ENCODE measurements around the gene ARHGEF16. TPM values are rescaled to one million over a fixed set of nuclear protein-coding genes. Genes with fewer than 3 reads are reported as not detected.

ARHGEF16 gene
- total and polyA plus RNA-seq, 2 experiments from 2014 or later: 24.8 to 36.2 TPM

DNA sequence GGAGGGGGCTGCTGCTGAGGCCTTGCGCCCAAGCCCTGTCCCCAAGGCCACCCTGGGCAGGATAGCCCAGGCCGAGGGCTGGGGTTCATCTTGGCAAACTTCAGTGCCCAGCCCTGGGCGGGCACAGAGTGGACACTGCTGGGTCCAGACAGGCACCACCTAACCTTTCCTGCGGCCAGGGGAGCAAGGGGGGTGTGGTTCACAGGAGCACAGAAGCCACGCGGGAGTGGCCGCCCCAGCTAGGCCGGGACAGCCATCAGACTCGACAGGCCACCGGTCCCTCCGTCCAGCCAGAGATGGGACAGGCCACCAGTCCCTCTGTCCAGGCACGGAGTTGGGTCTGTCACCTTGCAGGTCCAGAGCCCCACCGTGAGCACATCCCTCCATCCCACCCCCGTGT, 28.9 kb downstream of the ARHGEF16 start:
- WGBS (ENCODE audit: low lambda C conversion rate, missing lambda C conversion rate): 87% methylated on average over 9 of the region's 14 CpGs
- Histone ChIP-seq H3K4me1 (ENCODE audit: insufficient read depth) (no peaks in the 10 kb centered on the region), H3K27ac (no peak overlapping the region), H3K4me2 (no peak overlapping the region), H3K79me2 (no peaks in the 10 kb centered on the region), H3K9me2 (replicated peaks; ENCODE audit: insufficient read depth) (no peaks in the 10 kb centered on the region), H2AFZ (no peak overlapping the region), H3K36me3 (replicated peaks; ENCODE audit: insufficient read depth, low read depth) (no peaks in the 10 kb centered on the region), H4K20me1 (ENCODE audit: insufficient read depth, poor library complexity, severe bottlenecking) (no peaks in the 10 kb centered on the region), H3K9me3 (ENCODE audit: low read depth) (no peaks in the 10 kb centered on the region), H3K27me3 (no peaks in the 10 kb centered on the region), H3K4me3 (no peak overlapping the region)
- TF ChIP-seq EZH2phosphoT487 (IDR thresholded peaks at IDR 0.05; ENCODE audit: low read depth, severe bottlenecking, unreplicated experiment) (no peak), EZH2 (IDR thresholded peaks at IDR 0.05; ENCODE audit: borderline replicate concordance) (no peak), CTCF (IDR thresholded peaks at IDR 0.05; ENCODE audit: poor library complexity) (no peak)
- no peak for DNase-seq (ENCODE audit: low spot score)

- Histone ChIP-seq H3K27me3 (no peaks in the 10 kb centered on the region), H4K20me1 (ENCODE audit: insufficient read depth, poor library complexity, severe bottlenecking) (no peaks in the 10 kb centered on the region), H3K27ac (no peak overlapping the region), H3K4me3 (no peak overlapping the region), H3K79me2 (no peaks in the 10 kb centered on the region), H3K9me2 (replicated peaks; ENCODE audit: insufficient read depth) (no peaks in the 10 kb centered on the region), H3K9me3 (ENCODE audit: low read depth) (no peaks in the 10 kb centered on the region), H3K36me3 (replicated peaks; ENCODE audit: insufficient read depth, low read depth) (no peaks in the 10 kb centered on the region), H3K4me1 (ENCODE audit: insufficient read depth) (no peaks in the 10 kb centered on the region), H2AFZ (no peak overlapping the region), H3K4me2 (no peak overlapping the region)
- DNase-seq (ENCODE audit: low spot score): peak; percentile 68
- 68% methylated on average over 24 of the region's 31 CpGs for WGBS (ENCODE audit: low lambda C conversion rate, missing lambda C conversion rate)
- TF ChIP-seq EZH2 (IDR thresholded peaks at IDR 0.05; ENCODE audit: borderline replicate concordance) (no peak), CTCF (IDR thresholded peaks at IDR 0.05; ENCODE audit: poor library complexity) (peak; percentile 67), EZH2phosphoT487 (IDR thresholded peaks at IDR 0.05; ENCODE audit: low read depth, severe bottlenecking, unreplicated experiment) (no peak)
These were observed 29.5 kb downstream of the ARHGEF16 start for GRCh38 chr1:3483801-3484444.

GRCh38 chr1:3485016-3485415, 30.6 kb downstream of the ARHGEF16 start:
- H3K4me1 ChIP-seq (ENCODE audit: insufficient read depth): no peaks in the 10 kb centered on the region
- no peak for DNase-seq (ENCODE audit: low spot score)
- H2AFZ ChIP-seq: no peak overlapping the region
- no peak overlapping the region for H3K4me2 ChIP-seq
- WGBS (ENCODE audit: low lambda C conversion rate, missing lambda C conversion rate): 95% methylated on average over 14 of the region's 14 CpGs
- no peaks in the 10 kb centered on the region for H3K36me3 ChIP-seq (replicated peaks; ENCODE audit: insufficient read depth, low read depth)
- no peaks in the 10 kb centered on the region for H4K20me1 ChIP-seq (ENCODE audit: insufficient read depth, poor library complexity, severe bottlenecking)
- no peaks in the 10 kb centered on the region for H3K79me2 ChIP-seq
- no peak overlapping the region for H3K27ac ChIP-seq
- TF ChIP-seq EZH2phosphoT487 (IDR thresholded peaks at IDR 0.05; ENCODE audit: low read depth, severe bottlenecking, unreplicated experiment) (no peak), CTCF (IDR thresholded peaks at IDR 0.05; ENCODE audit: poor library complexity) (no peak), EZH2 (IDR thresholded peaks at IDR 0.05; ENCODE audit: borderline replicate concordance) (no peak)
- H3K4me3 ChIP-seq: no peak overlapping the region
- H3K27me3 ChIP-seq: no peaks in the 10 kb centered on the region
- H3K9me3 ChIP-seq (ENCODE audit: low read depth): no peaks in the 10 kb centered on the region
- no peaks in the 10 kb centered on the region for H3K9me2 ChIP-seq (replicated peaks; ENCODE audit: insufficient read depth)
